Head of caudate nucleus (tissue), 42 donors: ENCODE results near the gene TTC16.
A peak's percentile ranks its signal among the peaks of the same experiment; 100 is the strongest.

Source experiments
- DNase-seq, 42 donors: peaks; one replicate each; pipeline versions ENCODE4 v3.0.0 to v3.0.0-alpha.2; 2020 to 2021; ENCODE audit warnings: mixed read lengths in 7 of 42
- intact Hi-C: fragments of 100-400 bp; cut with DNase I; formaldehyde crosslinking; loops from one replicate; pipeline ENCODE4 v1.15.0; 2022

TTC16 gene

GRCh38 chr9:127694890-127695720 is 20.8 kb upstream of the TTC16 start:
- intact Hi-C loops: no loop called here
- DNase-seq: no peak

- DNase-seq: no peak
- intact Hi-C loops: no loop called here
Observed at GRCh38 chr9:127697575-127697974, 18.3 kb upstream of the TTC16 start.

DNA sequence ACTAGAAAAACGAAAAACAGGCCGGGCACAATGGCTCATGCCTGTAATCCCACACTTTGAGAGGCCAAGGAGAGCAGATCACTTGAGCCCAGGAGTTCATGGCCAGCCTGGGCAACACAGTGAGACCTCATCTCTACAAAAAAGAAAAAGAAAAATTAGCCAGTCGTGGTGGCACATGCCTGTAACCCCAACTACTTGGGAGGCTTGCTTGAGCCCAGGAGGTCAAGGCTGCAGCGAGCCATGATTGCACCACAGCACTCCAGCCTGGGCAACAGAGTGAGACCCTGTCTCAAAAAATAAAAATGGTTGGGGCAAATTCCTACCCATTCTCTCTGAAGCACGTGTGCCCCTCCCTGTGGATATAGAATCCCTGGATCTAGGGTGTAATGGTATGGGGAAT is 17.5 kb upstream of the TTC16 start:
- intact Hi-C loops: no loop called here

GRCh38 chr9:127698985-127699670 is 16.8 kb upstream of the TTC16 start:
- intact Hi-C loops: no loop called here
- DNase-seq: peak; percentile 89 to 99 (median 98)

More for the DNA sequence above, 17.5 kb upstream of the TTC16 start:
- no peak for DNase-seq

- intact Hi-C loops: no loop called here
- no peak for DNase-seq
Observed at GRCh38 chr9:127700140-127700539, 15.7 kb upstream of the TTC16 start.

- intact Hi-C loops: no loop called here
- DNase-seq: no peak
Observed at GRCh38 chr9:127700594-127701255, 15.2 kb upstream of the TTC16 start.

DNA sequence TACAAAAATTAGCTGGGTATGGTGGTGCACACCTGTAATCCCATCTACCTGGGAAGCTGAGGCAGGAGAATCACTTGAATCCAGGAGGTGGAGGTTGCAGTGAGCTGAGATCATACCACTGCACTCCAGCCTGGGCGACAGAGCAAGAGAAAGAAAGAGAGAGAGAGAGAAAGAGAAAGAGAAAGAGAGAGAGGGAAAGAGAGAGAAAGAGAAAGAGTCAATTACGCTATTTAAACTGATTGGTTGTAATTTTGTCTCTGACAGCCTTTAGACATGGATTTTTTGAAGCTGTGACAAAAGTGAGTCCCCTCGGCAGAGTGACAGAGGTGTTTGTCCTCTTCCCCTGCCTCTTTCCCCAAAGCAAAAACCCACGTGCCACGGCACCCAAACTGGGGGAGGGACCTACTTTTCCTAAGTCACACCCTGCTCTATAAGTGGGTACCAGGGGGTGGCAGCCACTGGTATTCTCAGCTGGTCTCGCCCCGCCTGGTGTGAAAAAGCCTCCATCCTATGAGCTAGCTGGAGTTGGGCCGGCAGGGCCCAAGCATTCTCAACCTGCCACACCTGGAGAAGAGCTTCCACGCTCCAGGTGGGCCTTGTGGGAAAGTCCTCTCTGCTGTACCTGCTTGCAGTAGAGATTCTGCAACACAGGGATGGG is 12.5 kb upstream of the TTC16 start:
- DNase-seq: peak in 23 of 42 donors; percentile 25 to 75 (median 45)
- intact Hi-C loops: no loop called here

GRCh38 chr9:127705577-127706379 is 10.1 kb upstream of the TTC16 start:
- intact Hi-C loops: no loop called here
- DNase-seq: no peak

GRCh38 chr9:127706836-127707241 is 9.0 kb upstream of the TTC16 start, which contains the start of gene CFAP157:
Gene CFAP157, plus strand, starts transcription at chr9:127706988. Its CDS starts 44 bp downstream, at chr9:127707032.
- intact Hi-C loops: no loop called here
- no peak for DNase-seq

DNA sequence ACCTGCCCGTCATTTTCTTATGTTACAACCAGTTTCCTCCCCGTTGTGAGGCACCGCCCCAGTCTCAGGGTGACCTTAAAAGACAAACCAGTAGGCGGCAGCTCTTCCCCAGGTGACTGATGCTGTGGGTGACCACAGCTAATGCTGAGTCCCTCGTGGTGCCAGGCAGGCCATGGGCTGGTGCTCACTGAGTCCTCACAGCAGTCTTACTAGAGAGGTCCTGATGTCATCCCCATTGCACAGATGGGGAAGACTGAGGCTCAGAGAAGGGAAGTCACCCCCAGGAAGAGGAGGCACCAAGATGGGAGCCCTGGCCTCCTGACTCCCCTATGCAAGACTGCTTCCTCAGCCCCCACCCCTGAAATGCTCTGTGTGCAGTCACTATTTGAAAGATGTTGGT is 8.1 kb upstream of the TTC16 start:
- DNase-seq: no peak
- intact Hi-C loops: no loop called here

GRCh38 chr9:127708952-127709587 is 6.8 kb upstream of the TTC16 start:
- no peak for DNase-seq
- intact Hi-C loops: no loop called here

- no peak for DNase-seq
- intact Hi-C loops: no loop called here
Observed at GRCh38 chr9:127710204-127710783, 5.6 kb upstream of the TTC16 start.

DNA sequence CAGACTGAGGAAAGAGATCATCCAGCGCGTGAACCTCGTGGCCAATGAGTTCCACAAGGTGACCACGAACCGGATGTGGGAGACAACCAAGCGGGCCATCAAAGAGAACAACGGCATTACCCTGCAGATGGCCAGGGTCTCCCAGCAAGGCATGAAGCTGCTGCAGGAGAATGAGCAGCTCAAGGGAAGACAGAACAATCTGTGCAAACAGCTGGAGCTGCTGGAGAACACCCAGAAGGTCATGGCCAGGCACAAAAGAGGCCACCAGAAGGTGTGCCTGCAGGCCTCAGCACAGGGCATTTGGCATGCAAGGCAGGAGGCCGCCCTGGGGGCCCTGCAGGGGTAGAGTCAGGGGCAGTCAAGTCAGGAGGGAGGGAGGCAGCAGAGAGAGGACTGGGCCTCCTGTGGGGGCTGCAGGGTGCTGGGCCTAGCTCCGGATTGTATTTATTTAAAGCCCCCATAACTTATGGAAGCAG is 4.6 kb upstream of the TTC16 start:
- no peak for DNase-seq
- intact Hi-C loops: no loop called here

GRCh38 chr9:127711831-127712274 is 4.0 kb upstream of the TTC16 start:
- DNase-seq: no peak
- intact Hi-C loops: no loop called here

DNA sequence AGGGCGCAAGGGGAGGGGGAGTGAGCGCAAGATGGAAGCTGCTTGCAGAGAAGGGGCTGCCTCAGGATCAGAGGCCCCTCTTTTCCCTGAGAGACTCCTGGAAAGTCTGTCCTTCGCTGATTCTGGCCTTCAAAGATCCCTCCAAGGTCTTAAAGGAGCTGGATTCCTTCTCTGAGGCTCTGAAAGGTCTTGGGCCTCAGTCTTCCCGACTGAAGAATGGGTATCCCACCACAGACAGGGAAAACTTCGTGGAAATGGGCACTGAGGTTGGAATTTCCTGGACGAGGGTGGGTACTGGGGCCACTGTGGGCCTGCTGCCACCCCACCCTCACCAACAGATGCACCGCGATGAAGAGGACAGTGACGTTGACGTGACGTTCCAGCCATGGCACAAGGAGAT is 3.5 kb upstream of the TTC16 start:
- intact Hi-C loops: no loop called here

GRCh38 chr9:127712867-127713266 is 3.0 kb upstream of the TTC16 start:
- intact Hi-C loops: no loop called here
- DNase-seq: no peak

More for the DNA sequence above, 3.5 kb upstream of the TTC16 start:
- no peak for DNase-seq

GRCh38 chr9:127714020-127714750 is 1.7 kb upstream of the TTC16 start:
- DNase-seq: no peak
- intact Hi-C loops: no loop called here
